Neural progenitor cell (in vitro differentiated cells): Measurements from ENCODE around the gene DPYD. TPM values are rescaled to one million over a fixed set of nuclear protein-coding genes. Genes with fewer than 3 reads are reported as not detected.

Experiments used
- DNase-seq: peaks from one replicate; pipeline ENCODE4 v3.0.0-alpha.2; 2016; ENCODE audit warnings: low spot score
- H2AFZ ChIP-seq: fragments of 200-600 bp; sonication (generic); replicated peaks from 2 replicates; pipeline ENCODE4 v1.6.1; 2016; ENCODE audit warnings: antibody characterized with exemption
- H3F3A ChIP-seq: fragments of 200-600 bp; sonication (generic); 2 replicates; pipeline ENCODE4 v1.6.1; 2016; ENCODE audit warnings: antibody characterized with exemption, low read depth
- H3K27ac ChIP-seq: fragments of 200-600 bp; sonication (generic); 2 replicates; pipeline ENCODE4 v1.5.1; 2016; ENCODE audit warnings: mild to moderate bottlenecking
- H3K27me3 ChIP-seq: fragments of 200-600 bp; sonication (generic); 2 replicates; pipeline ENCODE4 v1.6.1; 2016; ENCODE audit warnings: mild to moderate bottlenecking, moderate library complexity
- H3K36me3 ChIP-seq: fragments of 200-600 bp; sonication (generic); 2 replicates; pipeline ENCODE4 v1.5.1; 2016
- H3K4me1 ChIP-seq: fragments of 200-600 bp; sonication (generic); 2 replicates; pipeline ENCODE4 v1.6.1; 2016; ENCODE audit warnings: mixed run types
- H3K4me2 ChIP-seq: fragments of 200-600 bp; sonication (generic); 2 replicates; pipeline ENCODE4 v1.6.1; 2016
- H3K4me3 ChIP-seq: fragments of 200-600 bp; sonication (generic); 2 replicates; pipeline ENCODE4 v1.5.1; 2016
- H3K79me2 ChIP-seq: fragments of 200-600 bp; sonication (generic); 2 replicates; pipeline ENCODE4 v1.6.1; 2016; ENCODE audit warnings: low read depth
- H3K9ac ChIP-seq: fragments of 200-600 bp; sonication (generic); 2 replicates; pipeline ENCODE4 v1.6.1; 2016
- H3K9me3 ChIP-seq: fragments of 200-600 bp; sonication (generic); 2 replicates; pipeline ENCODE4 v1.5.1; 2016; ENCODE audit warnings: low read depth
- H4K20me1 ChIP-seq: fragments of 200-600 bp; sonication (generic); 2 replicates; pipeline ENCODE4 v1.6.1; 2016; ENCODE audit warnings: low read depth
- H3K27ac Mint-ChIP-seq: 3 replicates; pipeline ENCODE4 v1.8.0; 2021; ENCODE audit warnings: mixed read lengths
- H3K27me3 Mint-ChIP-seq: 2 replicates; pipeline ENCODE4 v1.8.0; 2022; ENCODE audit warnings: low read depth, mild to moderate bottlenecking, inconsistent platforms, moderate library complexity, mixed read lengths; ENCODE audit not compliant: insufficient read depth
- H3K36me3 Mint-ChIP-seq: 3 replicates; pipeline ENCODE4 v1.8.0; 2021; ENCODE audit warnings: mixed read lengths
- H3K4me1 Mint-ChIP-seq: 3 replicates; pipeline ENCODE4 v1.8.0; 2021; ENCODE audit warnings: mixed read lengths
- H3K4me3 Mint-ChIP-seq: 3 replicates; pipeline ENCODE4 v1.8.0; 2021; ENCODE audit warnings: mild to moderate bottlenecking, moderate library complexity, mixed read lengths
- H3K9me3 Mint-ChIP-seq: 3 replicates; pipeline ENCODE4 v1.8.0; 2020; ENCODE audit warnings: mixed read lengths
- EZH2 ChIP-seq: fragments of 200-600 bp; sonication (generic); IDR thresholded peaks from 2 replicates; pipeline ENCODE4 v1.6.1; 2017; ENCODE audit warnings: antibody characterized with exemption, mild to moderate bottlenecking, moderate library complexity
- EZH2phosphoT487 ChIP-seq: fragments of 200-600 bp; sonication (generic); IDR thresholded peaks from 2 replicates; pipeline ENCODE4 v1.6.1; 2017; ENCODE audit warnings: antibody characterized with exemption
- total RNA-seq: library from RNA; depleted of rRNA; stranded (reverse); fragments of >200 nt; gene quantifications from 2 replicates; pipeline ENCODE4 v1.2.3, GENCODE V29; 2015; ENCODE audit warnings: low replicate concordance
- TF ChIP-seq, protein P1 (sequence below): fragments of 200-600 bp; sonication (generic); IDR thresholded peaks from 2 replicates; pipeline ENCODE4 v1.5.1; 2017; ENCODE audit warnings: antibody characterized with exemption, mild to moderate bottlenecking

Gene DPYD
- total RNA-seq, 1 donor from 2014 or later: 0.43 TPM

DNA sequence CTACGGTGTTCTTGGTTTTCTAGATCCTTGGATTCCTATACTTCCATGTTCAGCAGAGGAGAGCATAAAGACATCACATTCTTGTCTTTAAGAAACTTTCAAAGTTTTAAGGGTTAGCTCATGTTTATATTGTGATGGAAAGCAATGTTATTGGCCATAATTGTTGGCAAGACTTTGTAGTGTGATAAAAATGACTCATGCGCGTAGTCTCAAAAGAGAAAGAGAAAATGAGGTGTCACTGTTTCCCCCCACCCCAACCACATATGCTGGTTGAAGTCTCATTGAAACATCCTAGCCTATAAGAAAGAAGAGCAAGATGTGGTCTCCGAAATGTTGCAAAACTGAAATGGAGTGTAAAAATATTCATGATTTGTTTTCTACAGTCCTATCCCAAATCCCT lies 850.5 kb downstream of the DPYD start:
- Histone ChIP-seq H3K27ac (no peak overlapping the region), H3K9me3 (no peaks in the 10 kb centered on the region), H3K79me2 (no peaks in the 10 kb centered on the region), H3K4me2 (no peak overlapping the region), H3K4me1 (no peaks in the 10 kb centered on the region), H3F3A (no peaks in the 10 kb centered on the region), H3K9ac (no peak overlapping the region), H2AFZ (no peak overlapping the region), H4K20me1 (no peaks in the 10 kb centered on the region), H3K4me3 (no peak overlapping the region), H3K36me3 (no peaks in the 10 kb centered on the region), H3K27me3 (no peaks in the 10 kb centered on the region)
- DNase-seq: no peak
- H3K36me3 Mint-ChIP-seq: no peaks in the 10 kb centered on the region
- no peak overlapping the region for H3K27ac Mint-ChIP-seq
- H3K9me3 Mint-ChIP-seq: no peaks in the 10 kb centered on the region
- TF ChIP-seq EZH2 (no peak), EZH2phosphoT487 (no peak)
- TF ChIP-seq, protein P1, sequence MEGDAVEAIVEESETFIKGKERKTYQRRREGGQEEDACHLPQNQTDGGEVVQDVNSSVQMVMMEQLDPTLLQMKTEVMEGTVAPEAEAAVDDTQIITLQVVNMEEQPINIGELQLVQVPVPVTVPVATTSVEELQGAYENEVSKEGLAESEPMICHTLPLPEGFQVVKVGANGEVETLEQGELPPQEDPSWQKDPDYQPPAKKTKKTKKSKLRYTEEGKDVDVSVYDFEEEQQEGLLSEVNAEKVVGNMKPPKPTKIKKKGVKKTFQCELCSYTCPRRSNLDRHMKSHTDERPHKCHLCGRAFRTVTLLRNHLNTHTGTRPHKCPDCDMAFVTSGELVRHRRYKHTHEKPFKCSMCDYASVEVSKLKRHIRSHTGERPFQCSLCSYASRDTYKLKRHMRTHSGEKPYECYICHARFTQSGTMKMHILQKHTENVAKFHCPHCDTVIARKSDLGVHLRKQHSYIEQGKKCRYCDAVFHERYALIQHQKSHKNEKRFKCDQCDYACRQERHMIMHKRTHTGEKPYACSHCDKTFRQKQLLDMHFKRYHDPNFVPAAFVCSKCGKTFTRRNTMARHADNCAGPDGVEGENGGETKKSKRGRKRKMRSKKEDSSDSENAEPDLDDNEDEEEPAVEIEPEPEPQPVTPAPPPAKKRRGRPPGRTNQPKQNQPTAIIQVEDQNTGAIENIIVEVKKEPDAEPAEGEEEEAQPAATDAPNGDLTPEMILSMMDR: no peak
- no peak overlapping the region for H3K4me3 Mint-ChIP-seq
- no peaks in the 10 kb centered on the region for H3K4me1 Mint-ChIP-seq
- no peaks in the 10 kb centered on the region for H3K27me3 Mint-ChIP-seq

DNA sequence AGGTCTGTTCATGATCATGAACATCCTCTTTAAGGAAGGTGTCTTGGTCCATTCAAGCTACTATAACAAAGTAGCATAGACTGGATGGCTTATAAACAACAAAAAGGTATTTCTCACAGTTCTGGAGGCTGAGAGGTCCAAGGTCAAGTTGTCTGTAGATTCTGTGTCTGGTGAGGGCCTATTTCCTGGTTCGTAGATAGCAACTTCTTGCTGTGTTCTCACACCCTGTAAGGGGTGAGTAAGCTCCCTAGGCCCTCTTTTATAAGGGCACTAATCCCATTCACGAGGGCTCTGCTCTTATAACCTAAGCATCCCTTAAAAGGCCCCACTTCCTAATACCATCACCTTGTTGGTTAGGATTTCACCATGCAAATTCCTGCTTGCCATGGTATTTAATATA lies 851.5 kb downstream of the DPYD start:
- Histone ChIP-seq H2AFZ (no peak overlapping the region), H4K20me1 (no peaks in the 10 kb centered on the region), H3K4me3 (no peak overlapping the region), H3K4me2 (no peak overlapping the region), H3K27ac (no peak overlapping the region), H3F3A (no peaks in the 10 kb centered on the region), H3K9ac (no peak overlapping the region), H3K79me2 (no peaks in the 10 kb centered on the region), H3K9me3 (no peaks in the 10 kb centered on the region), H3K4me1 (no peaks in the 10 kb centered on the region), H3K36me3 (no peaks in the 10 kb centered on the region), H3K27me3 (no peaks in the 10 kb centered on the region)
- H3K4me1 Mint-ChIP-seq: no peaks in the 10 kb centered on the region
- H3K27ac Mint-ChIP-seq: no peak overlapping the region
- H3K27me3 Mint-ChIP-seq: no peaks in the 10 kb centered on the region
- no peaks in the 10 kb centered on the region for H3K36me3 Mint-ChIP-seq
- DNase-seq: no peak
- H3K4me3 Mint-ChIP-seq: no peak overlapping the region
- TF ChIP-seq, protein P1: no peak
- TF ChIP-seq EZH2: no peak
- H3K9me3 Mint-ChIP-seq: no peaks in the 10 kb centered on the region

DNA sequence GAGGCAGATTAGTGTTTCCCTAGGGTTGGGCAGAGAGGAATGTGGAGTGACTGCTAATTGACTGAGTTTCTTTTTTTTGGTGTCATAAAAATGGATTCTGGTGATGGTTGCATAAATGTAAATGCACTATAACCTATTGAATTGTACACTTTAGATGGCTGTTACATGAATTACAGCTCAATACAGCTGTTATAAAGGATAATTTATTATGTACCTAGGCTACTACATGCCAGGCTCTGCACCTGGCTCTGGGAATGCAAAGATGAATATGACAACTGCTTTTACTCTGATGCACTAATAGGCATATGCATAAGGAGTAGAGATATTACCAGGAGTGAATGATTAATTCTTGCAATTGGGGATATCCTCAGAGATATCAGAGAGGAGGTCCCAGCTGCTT lies 854.0 kb downstream of the DPYD start:
- Histone ChIP-seq H3K27me3 (no peaks in the 10 kb centered on the region), H4K20me1 (no peaks in the 10 kb centered on the region), H3K4me3 (no peak overlapping the region), H3K4me1 (no peaks in the 10 kb centered on the region), H3F3A (no peaks in the 10 kb centered on the region), H2AFZ (no peak overlapping the region), H3K27ac (no peak overlapping the region), H3K4me2 (no peak overlapping the region), H3K79me2 (no peaks in the 10 kb centered on the region), H3K9me3 (no peaks in the 10 kb centered on the region), H3K9ac (no peak overlapping the region), H3K36me3 (no peaks in the 10 kb centered on the region)
- H3K4me1 Mint-ChIP-seq: no peaks in the 10 kb centered on the region
- no peak for TF ChIP-seq EZH2
- H3K27me3 Mint-ChIP-seq: no peaks in the 10 kb centered on the region
- H3K4me3 Mint-ChIP-seq: no peak overlapping the region
- peaks cover 2% of the 10 kb centered on the region for H3K9me3 Mint-ChIP-seq
- DNase-seq: no peak
- no peaks in the 10 kb centered on the region for H3K36me3 Mint-ChIP-seq
- no peak overlapping the region for H3K27ac Mint-ChIP-seq

DNA sequence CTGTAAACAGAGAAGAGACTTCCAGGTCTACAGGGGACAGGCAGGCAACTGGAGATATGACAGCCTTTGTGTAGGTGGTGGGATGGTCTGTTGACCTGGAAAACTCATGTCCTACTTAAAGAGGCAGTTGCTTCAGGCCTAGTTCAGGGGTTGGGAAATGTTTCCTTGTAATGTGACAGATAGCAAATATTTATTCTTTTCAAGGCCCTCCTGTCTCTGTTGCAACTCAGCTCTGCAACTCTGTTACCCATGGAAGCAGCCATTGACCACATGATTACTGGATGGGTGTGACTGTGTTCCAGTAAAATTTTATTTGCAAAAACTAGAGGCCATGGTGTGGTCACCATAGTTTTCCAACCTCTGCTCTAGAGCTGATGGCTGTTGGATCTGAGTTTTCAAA lies 857.3 kb downstream of the DPYD start:
- no peaks in the 10 kb centered on the region for H4K20me1 ChIP-seq
- no peak overlapping the region for H2AFZ ChIP-seq
- no peaks in the 10 kb centered on the region for H3K27me3 ChIP-seq
- no peaks in the 10 kb centered on the region for H3K4me1 ChIP-seq
- Mint-ChIP-seq H3K27ac (no peak overlapping the region), H3K36me3 (no peaks in the 10 kb centered on the region), H3K4me1 (no peaks in the 10 kb centered on the region), H3K4me3 (no peak overlapping the region), H3K9me3 (peaks cover 15% of the 10 kb centered on the region), H3K27me3 (peaks cover 3% of the 10 kb centered on the region)
- no peaks in the 10 kb centered on the region for H3K9me3 ChIP-seq
- no peak overlapping the region for H3K27ac ChIP-seq
- no peaks in the 10 kb centered on the region for H3K79me2 ChIP-seq
- TF ChIP-seq EZH2phosphoT487: no peak
- TF ChIP-seq, protein P1: no peak
- no peak for TF ChIP-seq EZH2
- no peak for DNase-seq
- no peaks in the 10 kb centered on the region for H3F3A ChIP-seq
- no peaks in the 10 kb centered on the region for H3K36me3 ChIP-seq
- H3K4me3 ChIP-seq: no peak overlapping the region
- H3K9ac ChIP-seq: no peak overlapping the region
- no peak overlapping the region for H3K4me2 ChIP-seq
